ENCODE data around the gene AKNAD1. TPM values are rescaled to one million over a fixed set of nuclear protein-coding genes. Genes with fewer than 3 reads are reported as not detected.

AKNAD1 gene
- total RNA-seq, 2 experiments from 2014 or later: not detected

DNA sequence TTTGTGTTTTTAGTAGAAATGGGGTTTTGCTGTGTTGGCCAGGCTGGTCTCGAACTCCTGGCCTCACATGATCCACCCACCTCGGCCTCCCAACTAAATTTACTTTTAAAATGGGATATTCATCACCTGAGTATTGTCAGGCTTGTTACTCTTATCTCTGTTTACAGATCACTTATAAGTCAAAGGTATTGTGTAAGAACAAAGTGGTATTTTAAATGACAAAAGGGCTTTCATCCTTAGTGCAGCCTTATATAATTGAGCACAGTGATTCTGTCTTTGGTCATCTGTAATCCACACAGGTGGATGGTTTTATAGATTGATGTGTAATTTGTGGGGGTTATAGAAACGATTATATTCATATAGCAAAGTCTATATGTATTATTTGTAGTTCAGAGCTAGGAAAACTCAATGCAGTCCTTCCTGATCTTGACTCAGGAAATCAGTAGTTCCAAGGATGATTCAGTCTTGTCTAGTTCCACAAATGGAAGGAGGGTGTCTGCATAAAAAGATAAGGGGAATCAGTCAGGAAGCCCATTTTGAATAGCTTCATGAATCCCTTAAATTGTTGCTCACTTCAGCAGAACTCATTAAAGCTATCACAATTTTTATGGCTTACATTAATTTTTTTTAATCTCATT lies 75.8 kb downstream of the AKNAD1 start:
- Mint-ChIP-seq H3K4me1 (ENCODE audit: low read depth) (no peaks in the 10 kb centered on the region), H3K4me3 (no peak overlapping the region), H3K27ac (no peak overlapping the region), H3K9me3 (peaks cover 24% of the 10 kb centered on the region), H3K27me3 (no peaks in the 10 kb centered on the region), H3K36me3 (ENCODE audit: low read depth) (peaks cover 56% of the 10 kb centered on the region)
- TF ChIP-seq, protein P1, sequence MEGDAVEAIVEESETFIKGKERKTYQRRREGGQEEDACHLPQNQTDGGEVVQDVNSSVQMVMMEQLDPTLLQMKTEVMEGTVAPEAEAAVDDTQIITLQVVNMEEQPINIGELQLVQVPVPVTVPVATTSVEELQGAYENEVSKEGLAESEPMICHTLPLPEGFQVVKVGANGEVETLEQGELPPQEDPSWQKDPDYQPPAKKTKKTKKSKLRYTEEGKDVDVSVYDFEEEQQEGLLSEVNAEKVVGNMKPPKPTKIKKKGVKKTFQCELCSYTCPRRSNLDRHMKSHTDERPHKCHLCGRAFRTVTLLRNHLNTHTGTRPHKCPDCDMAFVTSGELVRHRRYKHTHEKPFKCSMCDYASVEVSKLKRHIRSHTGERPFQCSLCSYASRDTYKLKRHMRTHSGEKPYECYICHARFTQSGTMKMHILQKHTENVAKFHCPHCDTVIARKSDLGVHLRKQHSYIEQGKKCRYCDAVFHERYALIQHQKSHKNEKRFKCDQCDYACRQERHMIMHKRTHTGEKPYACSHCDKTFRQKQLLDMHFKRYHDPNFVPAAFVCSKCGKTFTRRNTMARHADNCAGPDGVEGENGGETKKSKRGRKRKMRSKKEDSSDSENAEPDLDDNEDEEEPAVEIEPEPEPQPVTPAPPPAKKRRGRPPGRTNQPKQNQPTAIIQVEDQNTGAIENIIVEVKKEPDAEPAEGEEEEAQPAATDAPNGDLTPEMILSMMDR (IDR thresholded peaks at IDR 0.05): no peak
- ATAC-seq (no peak), DNase-seq (no peak)
- POLR2A ChIA-PET: interaction anchor here (1.6 kb wide), 1 partner anchor 12 kb away, joined by 4 read pairs; no protein-coding TSS in a partner anchor
- CTCF ChIA-PET: no interaction called here
- intact Hi-C loops (cut with micrococcal nuclease): no loop called here

DNA sequence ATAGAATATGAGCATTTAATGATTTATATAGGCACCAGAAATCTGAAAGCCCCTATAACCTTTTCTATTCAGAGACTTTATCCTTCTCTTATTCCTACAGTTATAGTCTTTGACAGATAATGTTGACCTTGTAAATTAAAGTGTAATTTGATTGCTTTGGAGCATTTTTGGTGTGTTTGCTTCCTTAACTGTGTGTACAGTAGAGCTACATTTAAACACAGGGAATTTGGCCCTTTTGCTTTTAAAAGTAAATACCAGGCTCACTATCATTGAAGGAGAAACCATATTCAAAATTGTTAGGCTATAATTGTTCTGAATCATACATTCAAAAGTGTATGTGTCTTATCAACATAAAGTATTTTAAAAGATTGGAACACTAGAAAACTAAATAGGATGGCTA lies 77.4 kb downstream of the AKNAD1 start:
- Mint-ChIP-seq H3K9me3 (peaks cover 9% of the 10 kb centered on the region), H3K4me1 (ENCODE audit: low read depth) (no peaks in the 10 kb centered on the region), H3K36me3 (ENCODE audit: low read depth) (peaks cover 44% of the 10 kb centered on the region), H3K27me3 (no peaks in the 10 kb centered on the region), H3K27ac (no peak overlapping the region), H3K4me3 (no peak overlapping the region)
- intact Hi-C loops (cut with micrococcal nuclease): no loop called here
- TF ChIP-seq, protein P1 (IDR thresholded peaks at IDR 0.05): no peak
- POLR2A ChIA-PET: interaction anchor here (0.6 to 1.6 kb wide), 4 partner anchors 10 to 237 kb away, joined by 3 to 5 read pairs (median 4); no protein-coding TSS in a partner anchor
- CTCF ChIA-PET: no interaction called here
- no peak for DNase-seq
- no peak for ATAC-seq

DNA sequence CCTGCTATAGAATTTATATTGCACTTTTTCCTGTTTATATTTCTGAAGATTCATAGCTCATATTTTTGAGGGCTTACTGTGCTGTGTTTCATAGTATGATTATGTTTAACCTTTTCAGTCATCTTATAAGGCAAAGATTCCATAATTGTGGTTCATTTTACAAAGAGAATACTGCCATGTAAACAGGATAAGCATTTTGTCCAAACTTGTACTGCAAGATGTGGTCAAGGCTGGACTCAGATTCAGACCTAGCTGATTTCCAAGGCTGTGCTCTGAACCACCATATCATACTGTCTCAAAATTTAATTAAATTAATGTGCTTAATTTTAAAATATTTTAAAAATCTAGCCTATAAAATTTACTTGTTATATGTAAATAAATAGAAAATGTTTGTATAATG lies 79.1 kb downstream of the AKNAD1 start:
- H3K9me3 Mint-ChIP-seq: no peaks in the 10 kb centered on the region
- no peak overlapping the region for H3K27ac Mint-ChIP-seq
- peaks cover 37% of the 10 kb centered on the region for H3K36me3 Mint-ChIP-seq (ENCODE audit: low read depth)
- ChIA-PET POLR2A (interaction anchor here (0.9 kb wide), 1 partner anchor 39 kb away, joined by 3 read pairs; no protein-coding TSS in a partner anchor), CTCF (no interaction called here)
- TF ChIP-seq, protein P1 (IDR thresholded peaks at IDR 0.05): no peak
- no peaks in the 10 kb centered on the region for H3K4me1 Mint-ChIP-seq (ENCODE audit: low read depth)
- H3K27me3 Mint-ChIP-seq: no peaks in the 10 kb centered on the region
- no peak overlapping the region for H3K4me3 Mint-ChIP-seq
- DNase-seq (no peak), ATAC-seq (no peak)
- intact Hi-C loops (cut with micrococcal nuclease): no loop called here

DNA sequence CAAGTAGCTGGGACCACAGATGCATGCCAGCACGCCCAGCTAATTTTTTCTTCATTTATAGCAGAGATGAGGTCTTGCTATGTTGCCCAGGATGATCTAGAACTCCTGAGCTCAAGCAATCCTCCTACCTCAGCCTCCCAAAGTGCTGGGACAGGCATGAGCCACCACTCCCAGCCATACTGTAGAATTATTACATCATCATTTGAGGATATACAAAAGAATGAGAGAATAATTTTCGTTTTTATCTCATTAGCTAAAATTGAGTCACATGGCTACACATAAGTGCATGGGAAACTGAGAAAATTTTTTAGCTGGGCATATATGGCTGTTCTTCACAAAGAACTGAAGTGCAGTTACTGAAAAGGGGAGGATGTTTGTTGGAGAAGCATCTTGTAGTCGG lies 89.2 kb downstream of the AKNAD1 start:
- TF ChIP-seq, protein P1 (IDR thresholded peaks at IDR 0.05): no peak
- no peak for DNase-seq
- peaks cover 4% of the 10 kb centered on the region for H3K4me1 Mint-ChIP-seq (ENCODE audit: low read depth)
- no peak for ATAC-seq
- intact Hi-C loops (cut with micrococcal nuclease): no loop called here
- H3K4me3 Mint-ChIP-seq: no peak overlapping the region
- peaks cover 24% of the 10 kb centered on the region for H3K36me3 Mint-ChIP-seq (ENCODE audit: low read depth)
- no peaks in the 10 kb centered on the region for H3K9me3 Mint-ChIP-seq
- CTCF ChIA-PET: interaction anchor here (0.6 to 1.3 kb wide), 3 partner anchors 18 to 152 kb away, joined by 3 to 4 read pairs (median 3); no protein-coding TSS in a partner anchor
- POLR2A ChIA-PET: interaction anchor here (0.9 kb wide), 1 partner anchor 12 kb away, joined by 3 read pairs; no protein-coding TSS in a partner anchor
- H3K27me3 Mint-ChIP-seq: no peaks in the 10 kb centered on the region
- H3K27ac Mint-ChIP-seq: no peak overlapping the region

DNA sequence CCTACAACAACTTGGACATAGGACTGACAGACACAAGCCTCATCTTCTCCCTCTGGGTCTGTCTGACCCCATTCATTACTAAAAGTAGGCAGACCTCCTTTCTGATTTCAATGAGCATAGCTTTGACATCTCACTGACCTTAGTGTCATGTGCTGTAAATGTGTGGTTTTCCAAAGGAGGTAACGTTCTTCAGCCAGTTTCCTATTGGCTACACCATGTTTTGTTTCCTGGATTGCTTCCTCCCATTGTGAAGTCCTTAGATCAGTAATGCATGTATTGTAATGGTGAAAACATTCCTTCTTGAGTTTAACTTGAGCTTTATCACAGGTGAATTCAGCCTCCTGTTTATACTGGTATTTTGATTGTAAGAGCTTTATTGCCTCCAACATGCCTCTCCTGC lies 89.8 kb downstream of the AKNAD1 start:
- Mint-ChIP-seq H3K4me3 (no peak overlapping the region), H3K9me3 (no peaks in the 10 kb centered on the region), H3K27ac (no peak overlapping the region), H3K27me3 (no peaks in the 10 kb centered on the region), H3K36me3 (ENCODE audit: low read depth) (peaks cover 27% of the 10 kb centered on the region), H3K4me1 (ENCODE audit: low read depth) (peaks cover 4% of the 10 kb centered on the region)
- DNase-seq: no peak
- CTCF ChIA-PET: interaction anchor here (0.6 to 1.3 kb wide), 3 partner anchors 17 to 151 kb away, joined by 3 to 4 read pairs (median 3); no protein-coding TSS in a partner anchor
- TF ChIP-seq, protein P1 (IDR thresholded peaks at IDR 0.05): no peak
- ATAC-seq: no peak
- POLR2A ChIA-PET: interaction anchor here (0.9 kb wide), 1 partner anchor 13 kb away, joined by 3 read pairs; no protein-coding TSS in a partner anchor
- intact Hi-C loops (cut with micrococcal nuclease): no loop called here

Data from activated CD8-positive, alpha-beta T cell treated with anti-CD3 and anti-CD28 coated beads for 36 hours (primary cell).